Thyroid gland (tissue), 4 donors: ENCODE results near the gene ATP6V0A1.

Experiments
- CTCF ChIP-seq, 6 experiments: fragments of 200-600 bp in 3 of 6; fragments of 450-650 bp in 3 of 6; sonication (generic) in 3 of 6; IDR thresholded peaks; one replicate each; pipeline ENCODE4 v1.5.1; 2016 to 2019; ENCODE audit warnings: antibody characterized with exemption in 6 of 6, mild to moderate bottlenecking in 2 of 6, inconsistent platforms in 1 of 6, moderate library complexity in 1 of 6
- POLR2A ChIP-seq, 2 donors: fragments of 450-650 bp; IDR thresholded peaks; one replicate each; pipeline ENCODE4 v1.6.1; 2017; ENCODE audit warnings: antibody characterized with exemption in 2 of 2, mild to moderate bottlenecking in 2 of 2, moderate library complexity in 1 of 2

DNA sequence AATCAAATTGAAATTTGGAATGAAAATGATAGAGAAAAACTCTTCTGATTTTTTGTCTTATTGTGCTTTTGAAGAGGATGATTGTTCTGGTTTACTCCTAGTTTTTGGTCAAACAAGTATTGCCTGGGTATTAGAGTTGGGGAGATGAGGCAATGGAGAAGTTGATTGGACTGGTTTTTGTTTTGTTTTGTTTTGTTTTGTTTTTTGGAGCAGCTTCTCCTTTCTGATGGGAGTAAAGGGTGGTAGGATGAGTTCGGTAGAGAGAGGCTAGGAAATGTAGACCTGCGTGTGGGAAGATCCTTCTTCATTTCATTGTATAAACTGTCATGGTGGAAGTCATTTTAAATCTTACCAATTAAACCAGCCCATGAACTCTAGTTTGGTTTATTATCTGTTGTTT lies 17.7 kb downstream of the ATP6V0A1 start:
- TF ChIP-seq CTCF (IDR thresholded peaks at IDR 0.05): no peak
- no peak for TF ChIP-seq POLR2A (IDR thresholded peaks at IDR 0.05)
